Stomach (tissue), 4 donors: ENCODE data around the gene IFI44L.

Source experiments
- CTCF ChIP-seq, 7 experiments: fragments of 450-650 bp in 4 of 7; fragments of 200-600 bp in 3 of 7; sonication (generic) in 3 of 7; IDR thresholded peaks; one replicate each; pipeline ENCODE4 v1.5.1; 2016 to 2019; ENCODE audit warnings: antibody characterized with exemption in 7 of 7, control low read depth in 2 of 7, mild to moderate bottlenecking in 1 of 7
- POLR2A ChIP-seq, 4 donors: fragments of 450-650 bp; IDR thresholded peaks; one replicate each; pipeline ENCODE4 v1.6.1; 2016; ENCODE audit warnings: antibody characterized with exemption in 4 of 4, control low read depth in 2 of 4, mild to moderate bottlenecking in 1 of 4, moderate library complexity in 1 of 4

- TF ChIP-seq CTCF (IDR thresholded peaks at IDR 0.05) (no peak), POLR2A (IDR thresholded peaks at IDR 0.05) (no peak)
These were observed 62.2 kb downstream of the IFI44L start for GRCh38 chr1:78682496-78682895.
